HEK293 (cell line): ENCODE results near the gene SKAP1.

ENCODE experiments used
- CTCF ChIA-PET: fragments of 350-600 bp; formaldehyde crosslinking; extraction: SDS; loops from one replicate; lab custom pipeline; 2021; ENCODE audit warnings: antibody characterized with exemption; lab: Yijun Ruan, JAX
- POLR2A ChIA-PET: fragments of 300-600 bp; formaldehyde crosslinking; extraction: SDS; loops from one replicate; lab custom pipeline; 2020; ENCODE audit warnings: antibody characterized with exemption, inconsistent platforms; lab: Yijun Ruan, JAX
- H3K27ac ChIP-seq: fragments of 200-500 bp; sonication (Bioruptor generic); 2 replicates; pipeline ENCODE4 v1.5.1; 2014; ENCODE audit warnings: low read depth, low read length, control low read depth, inconsistent platforms; ENCODE audit errors: extremely low read depth
- H3K36me3 ChIP-seq, 2 experiments: fragments of 200-500 bp in 1 of 2; sonication (Bioruptor generic) in 1 of 2; 1 replicate in 1 of 2; 2 replicates in 1 of 2; pipeline ENCODE4 v1.5.1; 2014 to 2017; ENCODE audit warnings: inconsistent platforms in 2 of 2, low read length in 2 of 2; ENCODE audit not compliant: control insufficient read depth in 2 of 2, insufficient read depth in 1 of 2
- H3K4me1 ChIP-seq: fragments of 200-500 bp; sonication (Bioruptor generic); 2 replicates; pipeline ENCODE4 v1.5.1; 2014; ENCODE audit warnings: mild to moderate bottlenecking, low read length, inconsistent platforms; ENCODE audit not compliant: control insufficient read depth, insufficient read depth
- H3K4me3 ChIP-seq: 2 replicates; pipeline ENCODE4 v1.5.1; 2011; ENCODE audit warnings: low read depth, mild to moderate bottlenecking, control low read depth, low read length, moderate library complexity
- H3K9me3 ChIP-seq: fragments of 200-500 bp; sonication (Bioruptor generic); 2 replicates; pipeline ENCODE4 v1.5.1; 2014; ENCODE audit warnings: low read depth, low read length, inconsistent platforms; ENCODE audit not compliant: control insufficient read depth, insufficient read depth
- OSR2 ChIP-seq: fragments of 450-650 bp; formaldehyde crosslinking; IDR thresholded peaks from 2 replicates; pipeline ENCODE4 v1.5.1; 2016; ENCODE audit warnings: missing biosample characterization, missing genetic modification characterization
- PRDM1 ChIP-seq: fragments of 450-650 bp; formaldehyde crosslinking; IDR thresholded peaks from 2 replicates; pipeline ENCODE4; 2016; ENCODE audit warnings: missing biosample characterization, missing genetic modification characterization
- REPIN1 ChIP-seq: fragments of 450-650 bp; formaldehyde crosslinking; IDR thresholded peaks from 2 replicates; pipeline ENCODE4 v1.5.1; 2017; ENCODE audit warnings: missing biosample characterization, missing genetic modification characterization, low read depth
- SP7 ChIP-seq: fragments of 450-650 bp; formaldehyde crosslinking; IDR thresholded peaks from 2 replicates; pipeline ENCODE4 v1.5.1; 2016; ENCODE audit warnings: missing biosample characterization, missing genetic modification characterization
- TCF7L2 ChIP-seq: IDR thresholded peaks from 2 replicates; pipeline ENCODE4 v1.6.1; 2011; ENCODE audit warnings: low read depth, mild to moderate bottlenecking, inconsistent platforms, low read length, moderate library complexity, borderline replicate concordance
- WT1 ChIP-seq: fragments of 450-650 bp; formaldehyde crosslinking; IDR thresholded peaks from 2 replicates; pipeline ENCODE4 v1.5.1; 2016; ENCODE audit warnings: missing biosample characterization, missing genetic modification characterization
- ZBTB11 ChIP-seq: fragments of 450-650 bp; formaldehyde crosslinking; conservative IDR thresholded peaks from 2 replicates; pipeline ENCODE4 v1.5.1; 2016; ENCODE audit warnings: low read depth, missing biosample characterization, missing genetic modification characterization
- ZBTB17 ChIP-seq: fragments of 450-650 bp; formaldehyde crosslinking; IDR thresholded peaks from 2 replicates; pipeline ENCODE4 v1.5.1; 2016; ENCODE audit warnings: missing biosample characterization, missing genetic modification characterization
- ZFP37 ChIP-seq: fragments of 450-650 bp; formaldehyde crosslinking; IDR thresholded peaks from 2 replicates; pipeline ENCODE4 v1.5.1; 2016; ENCODE audit warnings: missing biosample characterization, missing genetic modification characterization
- ZNF157 ChIP-seq: fragments of 450-650 bp; formaldehyde crosslinking; IDR thresholded peaks from 2 replicates; pipeline ENCODE4 v1.5.1; 2016; ENCODE audit warnings: missing biosample characterization, missing genetic modification characterization
- ZNF16 ChIP-seq: fragments of 450-650 bp; formaldehyde crosslinking; IDR thresholded peaks from 2 replicates; pipeline ENCODE4 v1.5.1; 2016; ENCODE audit warnings: low read depth, missing biosample characterization, missing genetic modification characterization
- ZNF184 ChIP-seq: fragments of 450-650 bp; IDR thresholded peaks from 2 replicates; pipeline ENCODE4 v1.5.1; 2018; ENCODE audit warnings: missing biosample characterization, mild to moderate bottlenecking, missing genetic modification characterization
- ZNF24 ChIP-seq: fragments of 450-650 bp; formaldehyde crosslinking; IDR thresholded peaks from 2 replicates; pipeline ENCODE4 v1.5.1; 2016; ENCODE audit warnings: missing biosample characterization, missing genetic modification characterization
- ZNF341 ChIP-seq: fragments of 450-650 bp; formaldehyde crosslinking; IDR thresholded peaks from 2 replicates; pipeline ENCODE4; 2016; ENCODE audit warnings: low read depth, missing biosample characterization, missing genetic modification characterization
- ZNF366 ChIP-seq: fragments of 450-650 bp; formaldehyde crosslinking; conservative IDR thresholded peaks from 2 replicates; pipeline ENCODE4 v1.5.1; 2016; ENCODE audit warnings: missing biosample characterization, missing genetic modification characterization
- ZNF391 ChIP-seq: fragments of 450-650 bp; formaldehyde crosslinking; IDR thresholded peaks from 2 replicates; pipeline ENCODE4 v1.5.1; 2016; ENCODE audit warnings: low read depth, missing biosample characterization, missing genetic modification characterization, borderline replicate concordance
- ZNF513 ChIP-seq: fragments of 450-650 bp; IDR thresholded peaks from 2 replicates; pipeline ENCODE4 v1.5.1; 2018; ENCODE audit warnings: missing biosample characterization, missing genetic modification characterization
- ZNF529 ChIP-seq: fragments of 450-650 bp; formaldehyde crosslinking; IDR thresholded peaks from 2 replicates; pipeline ENCODE4 v1.5.1; 2017; ENCODE audit warnings: missing genetic modification characterization, missing biosample characterization; ENCODE audit not compliant: insufficient replicate concordance
- ZNF571 ChIP-seq: fragments of 450-650 bp; formaldehyde crosslinking; IDR thresholded peaks from 2 replicates; pipeline ENCODE4 v1.5.0; 2017; ENCODE audit warnings: missing biosample characterization, missing genetic modification characterization
- ZNF585B ChIP-seq: fragments of 450-650 bp; formaldehyde crosslinking; IDR thresholded peaks from 2 replicates; pipeline ENCODE4 v1.5.1; 2016; ENCODE audit warnings: missing biosample characterization, missing genetic modification characterization
- ZNF768 ChIP-seq: fragments of 450-650 bp; formaldehyde crosslinking; IDR thresholded peaks from 2 replicates; pipeline ENCODE4 v1.5.1; 2018; ENCODE audit warnings: missing biosample characterization, mild to moderate bottlenecking, missing genetic modification characterization
- ZNF785 ChIP-seq: fragments of 450-650 bp; formaldehyde crosslinking; IDR thresholded peaks from 2 replicates; pipeline ENCODE4 v1.5.1; 2016; ENCODE audit warnings: missing biosample characterization, missing genetic modification characterization
- ZSCAN5A ChIP-seq: fragments of 450-650 bp; formaldehyde crosslinking; IDR thresholded peaks from 2 replicates; pipeline ENCODE4 v1.5.1; 2016; ENCODE audit warnings: missing biosample characterization, missing genetic modification characterization
- TF ChIP-seq, protein P1 (sequence below): fragments of 450-650 bp; formaldehyde crosslinking; IDR thresholded peaks from 2 replicates; pipeline ENCODE4 v1.5.1; 2016; ENCODE audit warnings: missing biosample characterization, missing genetic modification characterization
- TF ChIP-seq, protein P2 (sequence below): fragments of 450-650 bp; formaldehyde crosslinking; IDR thresholded peaks from 2 replicates; pipeline ENCODE4 v1.5.1; 2016; ENCODE audit warnings: missing biosample characterization, missing genetic modification characterization
- TF ChIP-seq, protein P3 (sequence below): fragments of 450-650 bp; formaldehyde crosslinking; IDR thresholded peaks from 2 replicates; pipeline ENCODE4 v1.5.1; 2016; ENCODE audit warnings: missing biosample characterization, missing genetic modification characterization

Gene SKAP1

GRCh38 chr17:48477221-48477620, 47.2 kb upstream of the SKAP1 start (continued):
- TF ChIP-seq ZNF529 (tag by site-specific recombination) (no peak), TCF7L2 (no peak), REPIN1 (tag by site-specific recombination) (no peak), ZNF16 (tag by site-specific recombination) (no peak), OSR2 (tag by site-specific recombination) (no peak), ZFP37 (tag by site-specific recombination) (no peak), ZNF513 (no peak), ZNF184 (tag by site-specific recombination) (no peak), ZBTB11 (tag by site-specific recombination) (no peak), ZSCAN5A (tag by site-specific recombination) (no peak)

DNA sequence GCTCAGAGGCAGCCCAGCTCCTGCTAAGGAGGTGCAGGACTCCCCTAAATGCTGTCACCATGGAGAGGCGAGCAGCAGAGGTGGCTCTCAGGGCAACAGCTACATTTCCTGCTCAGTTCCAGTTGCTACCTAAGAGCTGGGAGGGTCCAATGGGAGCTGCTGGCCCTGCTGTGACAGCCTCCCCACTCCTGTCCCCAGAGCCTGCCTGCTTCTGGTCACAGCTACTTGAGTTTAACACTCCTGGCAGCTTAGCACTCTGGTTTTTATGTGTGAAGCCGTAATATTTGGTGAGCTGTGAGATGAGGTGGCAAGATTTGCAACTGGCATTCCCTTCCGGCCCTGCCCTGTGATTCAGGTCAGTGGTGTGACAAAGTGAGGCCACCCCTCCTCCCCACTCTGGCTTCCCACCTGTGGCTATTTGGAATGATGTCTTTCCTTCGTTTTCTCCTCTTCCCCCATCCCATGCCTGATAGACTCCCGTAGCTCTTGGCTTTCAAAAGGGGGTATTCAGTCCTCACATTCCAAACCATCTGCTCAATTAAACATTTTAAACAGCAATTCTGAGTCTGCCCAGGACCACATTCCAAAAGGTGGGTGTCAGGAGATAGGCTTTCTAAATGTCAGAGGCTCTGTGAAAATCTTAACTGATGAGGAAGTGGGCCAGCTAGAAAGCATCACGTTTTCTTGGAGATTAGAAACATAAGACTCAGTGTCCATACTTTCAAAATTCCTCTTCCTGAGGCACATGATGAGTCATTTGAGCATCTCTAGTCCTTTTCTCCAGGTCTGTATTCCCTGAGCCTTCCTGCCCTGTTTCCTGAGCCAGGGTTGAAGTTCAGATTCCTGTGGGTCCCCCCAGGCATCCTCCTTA, 42.6 kb upstream of the SKAP1 start:
- no peaks in the 10 kb centered on the region for H3K9me3 ChIP-seq
- no peak overlapping the region for H3K4me3 ChIP-seq
- ChIA-PET POLR2A (interaction anchor here (0.7 to 2.4 kb wide), 4 partner anchors 11 to 74 kb away, joined by 3 to 9 read pairs (median 4); no protein-coding TSS in a partner anchor), CTCF (interaction anchor here (0.6 to 2.6 kb wide), 12 partner anchors 10 to 410 kb away, joined by 3 to 29 read pairs (median 4); no protein-coding TSS in a partner anchor)
- no peaks in the 10 kb centered on the region for H3K36me3 ChIP-seq
- no peak overlapping the region; the same call in 1 of the 2 replicates for H3K27ac ChIP-seq
- H3K4me1 ChIP-seq, result peaks cover 15% of the 10 kb centered on the region
- TF ChIP-seq ZNF366 (peak; percentile 22; the same call in 1 of the 2 replicates), ZNF768 (tag by site-specific recombination) (no peak), ZNF24 (tag by site-specific recombination) (0 out of 2 replicates have a peak, but pooled peaks have one; percentile 15), ZNF391 (tag by site-specific recombination) (no peak), ZBTB17 (tag by site-specific recombination) (peak; percentile 78), ZNF157 (tag by site-specific recombination) (no peak), SP7 (tag by site-specific recombination) (peak; percentile 90), ZNF341 (peak; percentile 57), ZNF571 (tag by site-specific recombination) (no peak), WT1 (tag by site-specific recombination) (peak; percentile 99), ZNF585B (no peak), ZNF785 (tag by site-specific recombination) (no peak), PRDM1 (tag by site-specific recombination) (peak; percentile 71)
- TF ChIP-seq, protein P1, sequence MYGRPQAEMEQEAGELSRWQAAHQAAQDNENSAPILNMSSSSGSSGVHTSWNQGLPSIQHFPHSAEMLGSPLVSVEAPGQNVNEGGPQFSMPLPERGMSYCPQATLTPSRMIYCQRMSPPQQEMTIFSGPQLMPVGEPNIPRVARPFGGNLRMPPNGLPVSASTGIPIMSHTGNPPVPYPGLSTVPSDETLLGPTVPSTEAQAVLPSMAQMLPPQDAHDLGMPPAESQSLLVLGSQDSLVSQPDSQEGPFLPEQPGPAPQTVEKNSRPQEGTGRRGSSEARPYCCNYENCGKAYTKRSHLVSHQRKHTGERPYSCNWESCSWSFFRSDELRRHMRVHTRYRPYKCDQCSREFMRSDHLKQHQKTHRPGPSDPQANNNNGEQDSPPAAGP (tag by site-specific recombination), result peak; percentile 98
- TF ChIP-seq, protein P2, sequence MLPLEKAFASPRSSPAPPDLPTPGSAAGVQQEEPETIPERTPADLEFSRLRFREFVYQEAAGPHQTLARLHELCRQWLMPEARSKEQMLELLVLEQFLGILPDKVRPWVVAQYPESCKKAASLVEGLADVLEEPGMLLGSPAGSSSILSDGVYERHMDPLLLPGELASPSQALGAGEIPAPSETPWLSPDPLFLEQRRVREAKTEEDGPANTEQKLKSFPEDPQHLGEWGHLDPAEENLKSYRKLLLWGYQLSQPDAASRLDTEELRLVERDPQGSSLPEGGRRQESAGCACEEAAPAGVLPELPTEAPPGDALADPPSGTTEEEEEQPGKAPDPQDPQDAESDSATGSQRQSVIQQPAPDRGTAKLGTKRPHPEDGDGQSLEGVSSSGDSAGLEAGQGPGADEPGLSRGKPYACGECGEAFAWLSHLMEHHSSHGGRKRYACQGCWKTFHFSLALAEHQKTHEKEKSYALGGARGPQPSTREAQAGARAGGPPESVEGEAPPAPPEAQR, result no peak
- TF ChIP-seq, protein P3, sequence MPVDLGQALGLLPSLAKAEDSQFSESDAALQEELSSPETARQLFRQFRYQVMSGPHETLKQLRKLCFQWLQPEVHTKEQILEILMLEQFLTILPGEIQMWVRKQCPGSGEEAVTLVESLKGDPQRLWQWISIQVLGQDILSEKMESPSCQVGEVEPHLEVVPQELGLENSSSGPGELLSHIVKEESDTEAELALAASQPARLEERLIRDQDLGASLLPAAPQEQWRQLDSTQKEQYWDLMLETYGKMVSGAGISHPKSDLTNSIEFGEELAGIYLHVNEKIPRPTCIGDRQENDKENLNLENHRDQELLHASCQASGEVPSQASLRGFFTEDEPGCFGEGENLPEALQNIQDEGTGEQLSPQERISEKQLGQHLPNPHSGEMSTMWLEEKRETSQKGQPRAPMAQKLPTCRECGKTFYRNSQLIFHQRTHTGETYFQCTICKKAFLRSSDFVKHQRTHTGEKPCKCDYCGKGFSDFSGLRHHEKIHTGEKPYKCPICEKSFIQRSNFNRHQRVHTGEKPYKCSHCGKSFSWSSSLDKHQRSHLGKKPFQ (tag by site-specific recombination), result peak; percentile 53
